ENCODE results near the gene PDE4A. TPM values are rescaled to one million over a fixed set of nuclear protein-coding genes. Genes with fewer than 3 reads are reported as not detected.

Gene PDE4A
- total and polyA plus RNA-seq, 2 of the 13 experiments (the other 11 are each of a cell fraction or from before 2014, with no cell fraction given): 1.1 to 4.1 TPM

- no peak for TF ChIP-seq RERE (CRISPR knock-in tag; IDR thresholded peaks at IDR 0.05; ENCODE audit: low read depth)
- TF ChIP-seq ZNF256 (CRISPR knock-in tag; conservative IDR thresholded peaks at IDR 0.05): no peak
- no peak for TF ChIP-seq CTCF (CRISPR knock-in tag; IDR thresholded peaks at IDR 0.05)
- TF ChIP-seq HMGA1 (CRISPR knock-in tag; conservative IDR thresholded peaks at IDR 0.05): no peak
- TF ChIP-seq CENPX (CRISPR knock-in tag; IDR thresholded peaks at IDR 0.05): no peak
- TF ChIP-seq TFAP4 (IDR thresholded peaks at IDR 0.05; ENCODE audit: borderline replicate concordance, low read depth): no peak
- TF ChIP-seq NR2F1 (CRISPR knock-in tag; IDR thresholded peaks at IDR 0.05): no peak
- 0 out of 2 replicates have a peak, but pooled peaks have one; percentile 41 for TF ChIP-seq HDAC1 (CRISPR knock-in tag; IDR thresholded peaks at IDR 0.05)
- TF ChIP-seq CBX2 (IDR thresholded peaks at IDR 0.05; ENCODE audit: low read depth, low read length): no peak
- no peak for TF ChIP-seq CBX2 (CRISPR knock-in tag; IDR thresholded peaks at IDR 0.05; ENCODE audit: low read depth)
- no peak for TF ChIP-seq KDM2A (CRISPR knock-in tag; IDR thresholded peaks at IDR 0.05; ENCODE audit: borderline replicate concordance, low read depth)
- peak; percentile 89 for TF ChIP-seq NKX3-1 (CRISPR knock-in tag; IDR thresholded peaks at IDR 0.05)
- TF ChIP-seq E2F2 (CRISPR knock-in tag; IDR thresholded peaks at IDR 0.05; ENCODE audit: borderline replicate concordance): peak; percentile 28; the same call in 1 of the 2 replicates
- TF ChIP-seq ZMYM3 (CRISPR knock-in tag; IDR thresholded peaks at IDR 0.05): peak; percentile 91
- peak; percentile 44; the same call in 1 of the 2 replicates for TF ChIP-seq HOXA5 (CRISPR knock-in tag; IDR thresholded peaks at IDR 0.05)
- TF ChIP-seq ERF (CRISPR knock-in tag; IDR thresholded peaks at IDR 0.05): no peak
- TF ChIP-seq ELK4 (CRISPR knock-in tag; IDR thresholded peaks at IDR 0.05; ENCODE audit: borderline replicate concordance): peak; percentile 63; the same call in 1 of the 2 replicates
- 0 out of 2 replicates have a peak, but pooled peaks have one; percentile 29 for TF ChIP-seq ZNF569 (CRISPR knock-in tag; IDR thresholded peaks at IDR 0.05; ENCODE audit: borderline replicate concordance)
- no peak for TF ChIP-seq ZNF552 (CRISPR knock-in tag; IDR thresholded peaks at IDR 0.05; ENCODE audit: borderline replicate concordance)
Measured at GRCh38 chr19:10503002-10503789, 82.9 kb downstream of the PDE4A start, which contains the start of gene KEAP1 (continued).
